NT2/D1 (cell line): ENCODE results near the gene PAK1IP1.
A peak's percentile ranks its signal among the peaks of the same experiment; 100 is the strongest.
"Not testable (repeated sequence)": the region's sequence is repeated elsewhere in the genome, so short reads cannot be mapped to it uniquely, and the experiment has no call there.

ENCODE experiments used
- DNase-seq: peaks from one replicate; pipeline ENCODE4 v3.0.0-alpha.2; 2011; ENCODE audit warnings: low read depth, low spot score
- H3K27me3 ChIP-seq: 2 replicates; pipeline ENCODE4 v1.6.0; 2011; ENCODE audit warnings: mild to moderate bottlenecking; ENCODE audit not compliant: insufficient read length, insufficient read depth
- H3K36me3 ChIP-seq: 2 replicates; pipeline ENCODE4 v1.6.1; 2011; ENCODE audit warnings: mild to moderate bottlenecking, low read length, mixed read lengths; ENCODE audit not compliant: insufficient read depth, insufficient read length
- H3K4me1 ChIP-seq: 2 replicates; pipeline ENCODE4 v1.5.1; 2011; ENCODE audit not compliant: insufficient read depth, insufficient read length
- H3K4me3 ChIP-seq: 2 replicates; pipeline ENCODE4 v1.5.1; 2011; ENCODE audit warnings: low read depth; ENCODE audit not compliant: insufficient read length
- H3K9ac ChIP-seq: 2 replicates; pipeline ENCODE4 v1.6.0; 2011; ENCODE audit warnings: low read depth; ENCODE audit not compliant: insufficient read length
- H3K9me3 ChIP-seq: 2 replicates; pipeline ENCODE4 v1.5.1; 2011; ENCODE audit warnings: mild to moderate bottlenecking, low read length; ENCODE audit not compliant: insufficient read depth
- SUZ12 ChIP-seq: IDR thresholded peaks from 2 replicates; pipeline ENCODE4 v1.6.1; 2011; ENCODE audit not compliant: insufficient read length, insufficient read depth; ENCODE audit errors: extremely low read depth
- YY1 ChIP-seq: IDR thresholded peaks from 2 replicates; pipeline ENCODE4 v1.6.1; 2011; ENCODE audit not compliant: insufficient read length, insufficient read depth
- ZNF274 ChIP-seq: IDR thresholded peaks from 2 replicates; pipeline ENCODE4 v1.6.1; 2011; ENCODE audit warnings: mild to moderate bottlenecking, low read depth, low read length

The PAK1IP1 gene

GRCh38 chr6:10694302-10695085 is at the start of gene PAK1IP1, which contains the start of gene C6orf52:
Gene PAK1IP1 (plus strand): TSS chr6:10694972. CDS start chr6:10694986, 14 bp downstream.
Gene C6orf52 (minus strand): TSS chr6:10694616. CDS start chr6:10687550, 7,066 bp downstream.
- Histone ChIP-seq H3K27me3 (no peaks in the 10 kb centered on the region), H3K9me3 (peaks cover 7% of the 10 kb centered on the region; the same call in 1 of the 2 replicates), H3K9ac (peak within 1 kb of the TSS; percentile 97), H3K4me1 (no peaks in the 10 kb centered on the region), H3K36me3 (peaks cover 39% of the 10 kb centered on the region), H3K4me3 (peak within 1 kb of the TSS; percentile 94)
- peak; percentile 80 for DNase-seq
- no peak for TF ChIP-seq YY1
- no peak for TF ChIP-seq SUZ12
- no peak for TF ChIP-seq ZNF274

GRCh38 chr6:10655508-10656055 is 39.2 kb upstream of the PAK1IP1 start:
- Histone ChIP-seq H3K9ac (no peak overlapping the region), H3K9me3 (no peaks in the 10 kb centered on the region), H3K36me3 (no peaks in the 10 kb centered on the region), H3K27me3 (no peaks in the 10 kb centered on the region), H3K4me3 (no peak overlapping the region), H3K4me1 (no peaks in the 10 kb centered on the region)
- TF ChIP-seq SUZ12 (no peak), ZNF274 (no peak), YY1 (no peak)
- DNase-seq = no peak

- H3K27me3 ChIP-seq = no peaks in the 10 kb centered on the region
- DNase-seq = no peak
- H3K9me3 ChIP-seq = no peaks in the 10 kb centered on the region
- TF ChIP-seq SUZ12 (no peak), ZNF274 (no peak), YY1 (no peak)
- no peak overlapping the region for H3K4me3 ChIP-seq
- H3K36me3 ChIP-seq = no peaks in the 10 kb centered on the region
- H3K9ac ChIP-seq = no peak overlapping the region
- no peaks in the 10 kb centered on the region for H3K4me1 ChIP-seq
Observed at GRCh38 chr6:10658910-10659698, 35.7 kb upstream of the PAK1IP1 start.

- Histone ChIP-seq H3K36me3 (no peaks in the 10 kb centered on the region), H3K9ac (no peak overlapping the region), H3K4me3 (no peak overlapping the region), H3K27me3 (no peaks in the 10 kb centered on the region), H3K4me1 (no peaks in the 10 kb centered on the region), H3K9me3 (no peaks in the 10 kb centered on the region)
- no peak for TF ChIP-seq SUZ12
- no peak for TF ChIP-seq YY1
- TF ChIP-seq ZNF274 = no peak
- DNase-seq = no peak
Observed at GRCh38 chr6:10659699-10660348, 34.9 kb upstream of the PAK1IP1 start.

- not testable (repeated sequence) for H3K9me3 ChIP-seq, H3K27me3 ChIP-seq, H3K36me3 ChIP-seq, H3K4me3 ChIP-seq, H3K9ac ChIP-seq, H3K4me1 ChIP-seq, DNase-seq
Observed at GRCh38 chr6:10660431-10661191, 34.2 kb upstream of the PAK1IP1 start.

GRCh38 chr6:10662207-10662606 is 32.6 kb upstream of the PAK1IP1 start:
- H3K4me3 ChIP-seq = no peak overlapping the region
- H3K9ac ChIP-seq = no peak overlapping the region

More at GRCh38 chr6:10662207-10662606, 32.6 kb upstream of the PAK1IP1 start:
- H3K9me3 ChIP-seq = no peaks in the 10 kb centered on the region
- DNase-seq = no peak
- no peak for TF ChIP-seq SUZ12
- TF ChIP-seq YY1 = no peak
- no peak for TF ChIP-seq ZNF274
- H3K36me3 ChIP-seq = no peaks in the 10 kb centered on the region
- H3K4me1 ChIP-seq = no peaks in the 10 kb centered on the region
- no peaks in the 10 kb centered on the region for H3K27me3 ChIP-seq
